Measurements from ENCODE around the gene CELF2.

The CELF2 gene

GRCh38 chr10:11225935-11226334, 208.3 kb downstream of the CELF2 start:
- TF ChIP-seq, protein P1, sequence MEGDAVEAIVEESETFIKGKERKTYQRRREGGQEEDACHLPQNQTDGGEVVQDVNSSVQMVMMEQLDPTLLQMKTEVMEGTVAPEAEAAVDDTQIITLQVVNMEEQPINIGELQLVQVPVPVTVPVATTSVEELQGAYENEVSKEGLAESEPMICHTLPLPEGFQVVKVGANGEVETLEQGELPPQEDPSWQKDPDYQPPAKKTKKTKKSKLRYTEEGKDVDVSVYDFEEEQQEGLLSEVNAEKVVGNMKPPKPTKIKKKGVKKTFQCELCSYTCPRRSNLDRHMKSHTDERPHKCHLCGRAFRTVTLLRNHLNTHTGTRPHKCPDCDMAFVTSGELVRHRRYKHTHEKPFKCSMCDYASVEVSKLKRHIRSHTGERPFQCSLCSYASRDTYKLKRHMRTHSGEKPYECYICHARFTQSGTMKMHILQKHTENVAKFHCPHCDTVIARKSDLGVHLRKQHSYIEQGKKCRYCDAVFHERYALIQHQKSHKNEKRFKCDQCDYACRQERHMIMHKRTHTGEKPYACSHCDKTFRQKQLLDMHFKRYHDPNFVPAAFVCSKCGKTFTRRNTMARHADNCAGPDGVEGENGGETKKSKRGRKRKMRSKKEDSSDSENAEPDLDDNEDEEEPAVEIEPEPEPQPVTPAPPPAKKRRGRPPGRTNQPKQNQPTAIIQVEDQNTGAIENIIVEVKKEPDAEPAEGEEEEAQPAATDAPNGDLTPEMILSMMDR (IDR thresholded peaks at IDR 0.05; ENCODE audit: borderline replicate concordance, extremely low read depth, low read length, poor library complexity, severe bottlenecking) = no peak
- TF ChIP-seq EZH2 (IDR thresholded peaks at IDR 0.05; ENCODE audit: borderline replicate concordance, low read depth, low read length, severe bottlenecking) = no peak
- peaks cover 30% of the 10 kb centered on the region for H3K4me1 ChIP-seq (ENCODE audit: insufficient read depth, low read length)
- H3K27me3 ChIP-seq (ENCODE audit: insufficient read depth, low read length, poor library complexity) = no peaks in the 10 kb centered on the region
- H3K4me2 ChIP-seq (ENCODE audit: insufficient read depth, low read length) = no peak overlapping the region
- H3K9ac ChIP-seq (ENCODE audit: low read depth, low read length) = no peak overlapping the region
- peak; percentile 71 for DNase-seq
- no peak overlapping the region for H3K4me3 ChIP-seq (ENCODE audit: low read depth in 1 of 2, low read length in 2 of 2)
- H3K27ac ChIP-seq (ENCODE audit: low read length) = peak overlapping the region; percentile 77
- peak; percentile 95 for ATAC-seq (ENCODE audit: insufficient read depth, low read depth)
- peaks cover 40% of the 10 kb centered on the region for H3K36me3 ChIP-seq (ENCODE audit: insufficient read depth, low read length)
- no peak overlapping the region for H2AFZ ChIP-seq (ENCODE audit: low read depth, low read length)
- peaks cover 43% of the 10 kb centered on the region for H4K20me1 ChIP-seq (ENCODE audit: insufficient read depth, low read length)
- peaks cover 82% of the 10 kb centered on the region for H3K79me2 ChIP-seq (ENCODE audit: insufficient read depth, low read length)
- H3K9me3 ChIP-seq (ENCODE audit: insufficient read depth, low read length, severe bottlenecking) = no peaks in the 10 kb centered on the region

- ATAC-seq (ENCODE audit: insufficient read depth, low read depth) = no peak
- no peaks in the 10 kb centered on the region for H3K9me3 ChIP-seq (ENCODE audit: insufficient read depth, low read length, severe bottlenecking)
- H3K9ac ChIP-seq (ENCODE audit: low read depth, low read length) = no peak overlapping the region
- H3K36me3 ChIP-seq (ENCODE audit: insufficient read depth, low read length) = peaks cover 33% of the 10 kb centered on the region
- no peak for DNase-seq
- H3K4me2 ChIP-seq (ENCODE audit: insufficient read depth, low read length) = no peak overlapping the region
- no peaks in the 10 kb centered on the region for H3K27me3 ChIP-seq (ENCODE audit: insufficient read depth, low read length, poor library complexity)
- H3K79me2 ChIP-seq (ENCODE audit: insufficient read depth, low read length) = peaks cover 74% of the 10 kb centered on the region
- H4K20me1 ChIP-seq (ENCODE audit: insufficient read depth, low read length) = peaks cover 43% of the 10 kb centered on the region
- H3K4me1 ChIP-seq (ENCODE audit: insufficient read depth, low read length) = peaks cover 30% of the 10 kb centered on the region
- no peak overlapping the region for H3K4me3 ChIP-seq (ENCODE audit: low read depth in 1 of 2, low read length in 2 of 2)
- TF ChIP-seq, protein P1 (IDR thresholded peaks at IDR 0.05; ENCODE audit: borderline replicate concordance, extremely low read depth, low read length, poor library complexity, severe bottlenecking) = no peak
- no peak for TF ChIP-seq EZH2 (IDR thresholded peaks at IDR 0.05; ENCODE audit: borderline replicate concordance, low read depth, low read length, severe bottlenecking)
- peak overlapping the region; percentile 77; the same call in 1 of the 2 replicates for H3K27ac ChIP-seq (ENCODE audit: low read length)
- H2AFZ ChIP-seq (ENCODE audit: low read depth, low read length) = no peak overlapping the region
These were observed 209.4 kb downstream of the CELF2 start for GRCh38 chr10:11227103-11227502.

- TF ChIP-seq, protein P1 (IDR thresholded peaks at IDR 0.05; ENCODE audit: borderline replicate concordance, extremely low read depth, low read length, poor library complexity, severe bottlenecking) = no peak
- TF ChIP-seq EZH2 (IDR thresholded peaks at IDR 0.05; ENCODE audit: borderline replicate concordance, low read depth, low read length, severe bottlenecking) = no peak
- H3K9ac ChIP-seq (ENCODE audit: low read depth, low read length) = no peak overlapping the region
These were observed 212.2 kb downstream of the CELF2 start for GRCh38 chr10:11229893-11230292.

More at GRCh38 chr10:11229893-11230292, 212.2 kb downstream of the CELF2 start:
- Histone ChIP-seq H3K4me1 (ENCODE audit: insufficient read depth, low read length) (peaks cover 26% of the 10 kb centered on the region), H3K27ac (ENCODE audit: low read length) (no peak overlapping the region), H3K4me2 (ENCODE audit: insufficient read depth, low read length) (no peak overlapping the region), H4K20me1 (ENCODE audit: insufficient read depth, low read length) (peaks cover 35% of the 10 kb centered on the region), H3K27me3 (ENCODE audit: insufficient read depth, low read length, poor library complexity) (no peaks in the 10 kb centered on the region), H3K79me2 (ENCODE audit: insufficient read depth, low read length) (peaks cover 63% of the 10 kb centered on the region), H3K4me3 (ENCODE audit: low read depth in 1 of 2, low read length in 2 of 2) (no peak overlapping the region), H2AFZ (ENCODE audit: low read depth, low read length) (no peak overlapping the region), H3K9me3 (ENCODE audit: insufficient read depth, low read length, severe bottlenecking) (no peaks in the 10 kb centered on the region), H3K36me3 (ENCODE audit: insufficient read depth, low read length) (peaks cover 31% of the 10 kb centered on the region)
- ATAC-seq (ENCODE audit: insufficient read depth, low read depth) (no peak), DNase-seq (no peak)

Data from DND-41 (cell line).